ENCODE data around the gene RGS3.

RGS3 gene

DNA sequence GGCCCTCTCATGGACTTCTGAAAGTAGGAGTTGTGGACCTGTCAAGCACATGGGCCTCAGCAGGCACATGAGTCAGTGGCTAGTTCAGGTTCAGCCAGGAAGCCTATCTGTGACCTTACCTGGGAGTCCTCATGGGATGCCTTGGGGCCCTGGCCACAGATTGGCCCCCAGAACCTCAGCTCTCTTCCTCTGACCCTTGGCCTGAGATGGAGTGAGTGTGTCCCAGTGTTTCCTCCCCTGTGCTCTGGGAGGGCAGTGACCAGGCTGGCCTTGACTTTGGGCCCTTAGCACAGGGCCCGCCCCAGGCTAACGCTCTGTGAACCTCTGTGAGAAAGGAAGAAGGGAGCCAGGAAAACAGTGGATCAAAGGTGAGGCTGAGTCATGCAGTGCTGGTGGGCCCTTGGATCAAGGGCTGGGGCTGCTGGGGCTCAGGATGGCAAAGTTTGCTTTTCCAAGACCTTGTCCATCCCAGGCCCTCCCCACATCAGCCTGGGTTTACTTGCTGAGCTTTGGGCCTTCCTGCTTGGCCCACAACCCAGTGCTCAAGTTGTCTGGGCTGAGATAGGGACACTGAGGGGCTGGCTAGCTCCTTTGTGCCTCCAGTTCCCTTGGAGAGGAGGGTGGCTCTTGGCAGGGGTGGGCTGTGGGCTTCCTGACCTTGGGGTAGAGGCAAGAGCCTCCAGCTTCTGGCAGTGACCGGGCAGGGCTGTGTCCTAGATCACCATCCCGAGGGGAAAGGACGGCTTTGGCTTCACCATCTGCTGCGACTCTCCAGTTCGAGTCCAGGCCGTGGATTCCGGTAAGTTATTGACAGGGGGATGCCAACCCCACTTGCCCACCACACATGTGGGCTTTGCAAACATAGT is 41.4 kb downstream of the RGS3 start:
- DNase-seq (ENCODE audit: low spot score): no peak
- no peak overlapping the region for H3K4me3 ChIP-seq (ENCODE audit: severe bottlenecking)
- no peaks in the 10 kb centered on the region for H3K4me1 ChIP-seq (ENCODE audit: insufficient read depth, poor library complexity, severe bottlenecking)

GRCh38 chr9:113506090-113506589 is 42.6 kb downstream of the RGS3 start:
- Histone ChIP-seq H3K4me1 (ENCODE audit: insufficient read depth, poor library complexity, severe bottlenecking) (no peaks in the 10 kb centered on the region), H3K27me3 (ENCODE audit: insufficient read depth, poor library complexity, severe bottlenecking) (no peaks in the 10 kb centered on the region), H3K36me3 (ENCODE audit: low read depth) (no peaks in the 10 kb centered on the region), H3K27ac (ENCODE audit: poor library complexity, severe bottlenecking) (no peak overlapping the region), H3K4me3 (ENCODE audit: severe bottlenecking) (no peak overlapping the region), H3K9me3 (ENCODE audit: severe bottlenecking) (no peaks in the 10 kb centered on the region)
- no peak for DNase-seq (ENCODE audit: low spot score)
- TF ChIP-seq CTCF (IDR thresholded peaks at IDR 0.05; ENCODE audit: poor library complexity, severe bottlenecking): no peak
- no peak for ATAC-seq (ENCODE audit: low read depth)

More for the DNA sequence above, 41.4 kb downstream of the RGS3 start:
- ATAC-seq (ENCODE audit: low read depth): no peak
- H3K36me3 ChIP-seq (ENCODE audit: low read depth): no peaks in the 10 kb centered on the region
- TF ChIP-seq CTCF (IDR thresholded peaks at IDR 0.05; ENCODE audit: poor library complexity, severe bottlenecking): no peak
- H3K9me3 ChIP-seq (ENCODE audit: severe bottlenecking): no peaks in the 10 kb centered on the region
- no peaks in the 10 kb centered on the region for H3K27me3 ChIP-seq (ENCODE audit: insufficient read depth, poor library complexity, severe bottlenecking)
- no peak overlapping the region for H3K27ac ChIP-seq (ENCODE audit: poor library complexity, severe bottlenecking)

- no peaks in the 10 kb centered on the region for H3K4me1 ChIP-seq (ENCODE audit: insufficient read depth, poor library complexity, severe bottlenecking)
- no peak for TF ChIP-seq CTCF (IDR thresholded peaks at IDR 0.05; ENCODE audit: poor library complexity, severe bottlenecking)
- H3K9me3 ChIP-seq (ENCODE audit: severe bottlenecking): no peaks in the 10 kb centered on the region
- H3K27me3 ChIP-seq (ENCODE audit: insufficient read depth, poor library complexity, severe bottlenecking): no peaks in the 10 kb centered on the region
- H3K27ac ChIP-seq (ENCODE audit: poor library complexity, severe bottlenecking): no peak overlapping the region
- DNase-seq (ENCODE audit: low spot score) (no peak), ATAC-seq (ENCODE audit: low read depth) (no peak)
- no peaks in the 10 kb centered on the region for H3K36me3 ChIP-seq (ENCODE audit: low read depth)
- H3K4me3 ChIP-seq (ENCODE audit: severe bottlenecking): no peak overlapping the region
These were observed 43.7 kb downstream of the RGS3 start for GRCh38 chr9:113507256-113507655.

GRCh38 chr9:113508111-113508749 is 44.7 kb downstream of the RGS3 start:
- DNase-seq (ENCODE audit: low spot score) (no peak), ATAC-seq (ENCODE audit: low read depth) (no peak)
- no peak for TF ChIP-seq CTCF (IDR thresholded peaks at IDR 0.05; ENCODE audit: poor library complexity, severe bottlenecking)
- no peaks in the 10 kb centered on the region for H3K4me1 ChIP-seq (ENCODE audit: insufficient read depth, poor library complexity, severe bottlenecking)
- H3K27me3 ChIP-seq (ENCODE audit: insufficient read depth, poor library complexity, severe bottlenecking): no peaks in the 10 kb centered on the region
- H3K27ac ChIP-seq (ENCODE audit: poor library complexity, severe bottlenecking): no peak overlapping the region
- H3K9me3 ChIP-seq (ENCODE audit: severe bottlenecking): no peaks in the 10 kb centered on the region
- no peak overlapping the region for H3K4me3 ChIP-seq (ENCODE audit: severe bottlenecking)
- H3K36me3 ChIP-seq (ENCODE audit: low read depth): no peaks in the 10 kb centered on the region

Data from RWPE2 (cell line).